Progenitor cell of endocrine pancreas (in vitro differentiated cells): ENCODE data around the gene HSD17B14. TPM values are rescaled to one million over a fixed set of nuclear protein-coding genes. Genes with fewer than 3 reads are reported as not detected.
A peak's percentile ranks its signal among the peaks of the same experiment; 100 is the strongest.

Source experiments
- DNase-seq: peaks from one replicate; pipeline ENCODE4 v3.0.0; 2021; ENCODE audit warnings: low spot score; ENCODE audit not compliant: unreplicated experiment
- H3K27ac Mint-ChIP-seq: 2 replicates; pipeline ENCODE4 v1.8.0; 2021; ENCODE audit warnings: mild to moderate bottlenecking, moderate library complexity, mixed read lengths
- H3K27me3 Mint-ChIP-seq: 2 replicates; pipeline ENCODE4 v1.8.0; 2021; ENCODE audit warnings: mixed read lengths
- H3K36me3 Mint-ChIP-seq: 2 replicates; pipeline ENCODE4 v1.8.0; 2022; ENCODE audit warnings: mixed read lengths; ENCODE audit not compliant: insufficient read depth
- H3K4me1 Mint-ChIP-seq: 2 replicates; pipeline ENCODE4 v1.8.0; 2021; ENCODE audit warnings: low read depth, mixed read lengths
- H3K4me3 Mint-ChIP-seq: 2 replicates; pipeline ENCODE4 v1.8.0; 2021; ENCODE audit warnings: low read depth, mild to moderate bottlenecking, moderate library complexity, mixed read lengths
- H3K9me3 Mint-ChIP-seq: 2 replicates; pipeline ENCODE4 v1.8.0; 2021; ENCODE audit warnings: low read depth, mixed read lengths
- CTCF ChIP-seq: fragments of 200-600 bp; sonication (generic); IDR thresholded peaks from one replicate; pipeline ENCODE4 v1.5.0; 2021; ENCODE audit warnings: antibody characterized with exemption, mild to moderate bottlenecking; ENCODE audit not compliant: unreplicated experiment
- total RNA-seq: library from RNA; stranded (reverse); gene quantifications from 2 replicates; pipeline ENCODE4 v1.2.1, GENCODE V29; 2021

Gene HSD17B14
- total RNA-seq, 1 donor from 2014 or later, result 20.5 TPM

GRCh38 chr19:48867746-48868113 lies 31.4 kb upstream of the HSD17B14 start:
- no peak overlapping the region for H3K27ac Mint-ChIP-seq

GRCh38 chr19:48867123-48867745 lies 30.9 kb upstream of the HSD17B14 start:
- H3K4me3 Mint-ChIP-seq, result no peak overlapping the region
- peak overlapping the region; percentile 57 for H3K27ac Mint-ChIP-seq
- H3K4me1 Mint-ChIP-seq, result peaks cover 17% of the 10 kb centered on the region
- no peak for DNase-seq
- H3K27me3 Mint-ChIP-seq, result no peaks in the 10 kb centered on the region
- H3K9me3 Mint-ChIP-seq, result no peaks in the 10 kb centered on the region
- no peak for TF ChIP-seq CTCF
- no peaks in the 10 kb centered on the region for H3K36me3 Mint-ChIP-seq

More at GRCh38 chr19:48867746-48868113, 31.4 kb upstream of the HSD17B14 start:
- no peak for DNase-seq
- Mint-ChIP-seq H3K4me3 (no peak overlapping the region), H3K9me3 (no peaks in the 10 kb centered on the region), H3K4me1 (peaks cover 17% of the 10 kb centered on the region), H3K27me3 (no peaks in the 10 kb centered on the region), H3K36me3 (peaks cover 2% of the 10 kb centered on the region)
- no peak for TF ChIP-seq CTCF

GRCh38 chr19:48866692-48867091 lies 30.4 kb upstream of the HSD17B14 start:
- Mint-ChIP-seq H3K4me1 (peaks cover 17% of the 10 kb centered on the region), H3K9me3 (no peaks in the 10 kb centered on the region), H3K4me3 (no peak overlapping the region), H3K27ac (peak overlapping the region; percentile 57), H3K36me3 (no peaks in the 10 kb centered on the region), H3K27me3 (no peaks in the 10 kb centered on the region)
- TF ChIP-seq CTCF, result no peak
- no peak for DNase-seq

- no peak for TF ChIP-seq CTCF
- Mint-ChIP-seq H3K4me1 (peaks cover 9% of the 10 kb centered on the region), H3K36me3 (no peaks in the 10 kb centered on the region), H3K9me3 (no peaks in the 10 kb centered on the region), H3K27me3 (no peaks in the 10 kb centered on the region), H3K4me3 (no peak overlapping the region), H3K27ac (no peak overlapping the region)
- no peak for DNase-seq
Measured at GRCh38 chr19:48862827-48863226, 26.5 kb upstream of the HSD17B14 start.

- H3K27me3 Mint-ChIP-seq, result no peaks in the 10 kb centered on the region
- peak overlapping the region; percentile 23 for H3K27ac Mint-ChIP-seq
- no peaks in the 10 kb centered on the region for H3K9me3 Mint-ChIP-seq
- H3K36me3 Mint-ChIP-seq, result no peaks in the 10 kb centered on the region
- H3K4me1 Mint-ChIP-seq, result no peaks in the 10 kb centered on the region
- H3K4me3 Mint-ChIP-seq, result no peak overlapping the region
- no peak for TF ChIP-seq CTCF
- no peak for DNase-seq
Measured at GRCh38 chr19:48861313-48861712, 25.0 kb upstream of the HSD17B14 start.
